ENCODE measurements around the gene INPP5E. TPM values are rescaled to one million over a fixed set of nuclear protein-coding genes. Genes with fewer than 3 reads are reported as not detected.

Gene INPP5E
- total and polyA plus RNA-seq, 2 experiments from 2014 or later: 5.3 to 7.1 TPM

GRCh38 chr9:136424750-136425362 is 14.8 kb downstream of the INPP5E start:
- Histone ChIP-seq H3K9me2 (replicated peaks; ENCODE audit: insufficient read depth) (no peaks in the 10 kb centered on the region), H3K27ac (no peak overlapping the region), H3K27me3 (no peaks in the 10 kb centered on the region), H4K20me1 (ENCODE audit: insufficient read depth, poor library complexity, severe bottlenecking) (no peaks in the 10 kb centered on the region), H3K4me1 (ENCODE audit: insufficient read depth) (no peaks in the 10 kb centered on the region), H3K9me3 (ENCODE audit: low read depth) (no peaks in the 10 kb centered on the region), H3K36me3 (replicated peaks; ENCODE audit: insufficient read depth, low read depth) (no peaks in the 10 kb centered on the region), H2AFZ (no peak overlapping the region), H3K4me3 (no peak overlapping the region), H3K4me2 (no peak overlapping the region), H3K79me2 (no peaks in the 10 kb centered on the region)
- 91% methylated on average over 27 of the region's 27 CpGs for WGBS (ENCODE audit: low lambda C conversion rate, missing lambda C conversion rate)
- no peak for DNase-seq (ENCODE audit: low spot score)
- TF ChIP-seq EZH2phosphoT487 (IDR thresholded peaks at IDR 0.05; ENCODE audit: low read depth, severe bottlenecking, unreplicated experiment) (no peak), EZH2 (IDR thresholded peaks at IDR 0.05; ENCODE audit: borderline replicate concordance) (no peak)

- Histone ChIP-seq H4K20me1 (ENCODE audit: insufficient read depth, poor library complexity, severe bottlenecking) (no peaks in the 10 kb centered on the region), H3K36me3 (replicated peaks; ENCODE audit: insufficient read depth, low read depth) (no peaks in the 10 kb centered on the region), H3K79me2 (no peaks in the 10 kb centered on the region), H3K9me2 (replicated peaks; ENCODE audit: insufficient read depth) (no peaks in the 10 kb centered on the region), H3K27ac (no peak overlapping the region), H3K9me3 (ENCODE audit: low read depth) (no peaks in the 10 kb centered on the region), H3K4me1 (ENCODE audit: insufficient read depth) (no peaks in the 10 kb centered on the region), H3K4me2 (no peak overlapping the region), H3K4me3 (no peak overlapping the region), H3K27me3 (no peaks in the 10 kb centered on the region), H2AFZ (no peak overlapping the region)
- no peak for TF ChIP-seq EZH2phosphoT487 (IDR thresholded peaks at IDR 0.05; ENCODE audit: low read depth, severe bottlenecking, unreplicated experiment)
- TF ChIP-seq CTCF (IDR thresholded peaks at IDR 0.05; ENCODE audit: poor library complexity): no peak
- no peak for TF ChIP-seq EZH2 (IDR thresholded peaks at IDR 0.05; ENCODE audit: borderline replicate concordance)
- 99% methylated on average over 43 of the region's 43 CpGs for WGBS (ENCODE audit: low lambda C conversion rate, missing lambda C conversion rate)
- no peak for DNase-seq (ENCODE audit: low spot score)
These were observed 16.1 kb downstream of the INPP5E start for GRCh38 chr9:136423432-136424146.

GRCh38 chr9:136422876-136423275 is 16.8 kb downstream of the INPP5E start:
- no peak for DNase-seq (ENCODE audit: low spot score)
- Histone ChIP-seq H3K4me3 (no peak overlapping the region), H3K4me1 (ENCODE audit: insufficient read depth) (no peaks in the 10 kb centered on the region), H3K9me2 (replicated peaks; ENCODE audit: insufficient read depth) (no peaks in the 10 kb centered on the region), H3K79me2 (no peaks in the 10 kb centered on the region), H3K27me3 (no peaks in the 10 kb centered on the region), H3K27ac (no peak overlapping the region), H2AFZ (no peak overlapping the region), H3K36me3 (replicated peaks; ENCODE audit: insufficient read depth, low read depth) (no peaks in the 10 kb centered on the region), H3K9me3 (ENCODE audit: low read depth) (no peaks in the 10 kb centered on the region), H3K4me2 (no peak overlapping the region), H4K20me1 (ENCODE audit: insufficient read depth, poor library complexity, severe bottlenecking) (no peaks in the 10 kb centered on the region)
- WGBS (ENCODE audit: low lambda C conversion rate, missing lambda C conversion rate): 96% methylated on average over 26 of the region's 26 CpGs
- TF ChIP-seq CTCF (IDR thresholded peaks at IDR 0.05; ENCODE audit: poor library complexity) (no peak), EZH2phosphoT487 (IDR thresholded peaks at IDR 0.05; ENCODE audit: low read depth, severe bottlenecking, unreplicated experiment) (no peak), EZH2 (IDR thresholded peaks at IDR 0.05; ENCODE audit: borderline replicate concordance) (no peak)

- Histone ChIP-seq H3K27ac (no peak overlapping the region), H3K4me2 (no peak overlapping the region), H2AFZ (no peak overlapping the region), H3K4me3 (no peak overlapping the region), H3K9me3 (ENCODE audit: low read depth) (no peaks in the 10 kb centered on the region), H3K36me3 (replicated peaks; ENCODE audit: insufficient read depth, low read depth) (no peaks in the 10 kb centered on the region), H3K4me1 (ENCODE audit: insufficient read depth) (no peaks in the 10 kb centered on the region), H4K20me1 (ENCODE audit: insufficient read depth, poor library complexity, severe bottlenecking) (no peaks in the 10 kb centered on the region), H3K9me2 (replicated peaks; ENCODE audit: insufficient read depth) (no peaks in the 10 kb centered on the region), H3K79me2 (no peaks in the 10 kb centered on the region), H3K27me3 (no peaks in the 10 kb centered on the region)
- DNase-seq (ENCODE audit: low spot score): no peak
- 94% methylated on average over 21 of the region's 21 CpGs for WGBS (ENCODE audit: low lambda C conversion rate, missing lambda C conversion rate)
- TF ChIP-seq CTCF (IDR thresholded peaks at IDR 0.05; ENCODE audit: poor library complexity) (no peak), EZH2 (IDR thresholded peaks at IDR 0.05; ENCODE audit: borderline replicate concordance) (no peak), EZH2phosphoT487 (IDR thresholded peaks at IDR 0.05; ENCODE audit: low read depth, severe bottlenecking, unreplicated experiment) (no peak)
These were observed 17.9 kb downstream of the INPP5E start for GRCh38 chr9:136421791-136422190.
